ENCODE measurements around the gene ZNF302.

DNA sequence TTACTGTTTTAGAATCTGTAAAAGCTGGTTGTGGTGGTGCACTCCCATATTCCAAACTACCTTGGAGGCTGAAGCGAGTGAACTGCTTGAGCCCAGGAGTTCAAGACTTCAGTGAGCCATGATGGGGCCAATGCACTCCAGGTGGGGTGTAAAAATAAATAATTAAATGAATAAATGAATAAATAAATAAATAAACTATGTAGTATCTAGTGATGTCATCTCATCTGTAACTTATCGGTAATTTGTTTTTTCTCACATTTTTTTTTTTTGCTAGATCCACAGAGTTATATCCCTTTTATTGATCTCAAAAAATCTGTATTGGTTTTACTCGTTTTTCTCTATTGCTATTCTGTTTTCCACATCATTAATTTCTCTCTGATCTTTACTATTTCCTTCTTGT is 5.5 kb upstream of the ZNF302 start:
- TF ChIP-seq BHLHE40 (IDR thresholded peaks at IDR 0.05; ENCODE audit: borderline replicate concordance), result no peak
- TF ChIP-seq FOXK2 (IDR thresholded peaks at IDR 0.05), result no peak
- TF ChIP-seq LEF1 (IDR thresholded peaks at IDR 0.05; ENCODE audit: borderline replicate concordance), result no peak
- TF ChIP-seq CTBP1 (IDR thresholded peaks at IDR 0.05; ENCODE audit: borderline replicate concordance), result no peak
- TF ChIP-seq FOXA1 (IDR thresholded peaks at IDR 0.05), result no peak
- TF ChIP-seq, protein P1, sequence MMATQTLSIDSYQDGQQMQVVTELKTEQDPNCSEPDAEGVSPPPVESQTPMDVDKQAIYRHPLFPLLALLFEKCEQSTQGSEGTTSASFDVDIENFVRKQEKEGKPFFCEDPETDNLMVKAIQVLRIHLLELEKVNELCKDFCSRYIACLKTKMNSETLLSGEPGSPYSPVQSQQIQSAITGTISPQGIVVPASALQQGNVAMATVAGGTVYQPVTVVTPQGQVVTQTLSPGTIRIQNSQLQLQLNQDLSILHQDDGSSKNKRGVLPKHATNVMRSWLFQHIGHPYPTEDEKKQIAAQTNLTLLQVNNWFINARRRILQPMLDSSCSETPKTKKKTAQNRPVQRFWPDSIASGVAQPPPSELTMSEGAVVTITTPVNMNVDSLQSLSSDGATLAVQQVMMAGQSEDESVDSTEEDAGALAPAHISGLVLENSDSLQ (IDR thresholded peaks at IDR 0.05), result no peak
- TF ChIP-seq SUZ12 (IDR thresholded peaks at IDR 0.05), result no peak
- TF ChIP-seq TARDBP (IDR thresholded peaks at IDR 0.05), result no peak

Data from HEK293T (cell line).